ENCODE results near the gene CTDSPL. TPM values are rescaled to one million over a fixed set of nuclear protein-coding genes. Genes with fewer than 3 reads are reported as not detected.

Gene CTDSPL
- total and polyA plus RNA-seq, 2 experiments from 2014 or later, result 15.3 to 22.3 TPM

GRCh38 chr3:37946531-37946889, 84.8 kb downstream of the CTDSPL start:
- no peaks in the 10 kb centered on the region for H3K9me3 ChIP-seq (ENCODE audit: low read depth)
- H3K4me1 ChIP-seq (ENCODE audit: low read depth), result peaks cover 3% of the 10 kb centered on the region
- H3K4me3 ChIP-seq, result no peak overlapping the region
- no peaks in the 10 kb centered on the region for H3K27me3 ChIP-seq
- H3K36me3 ChIP-seq, result no peaks in the 10 kb centered on the region
- no peak overlapping the region for H3K27ac ChIP-seq
- no peak for DNase-seq (ENCODE audit: low read depth in 1 of 2, low spot score in 1 of 2)
- TF ChIP-seq, protein P1, sequence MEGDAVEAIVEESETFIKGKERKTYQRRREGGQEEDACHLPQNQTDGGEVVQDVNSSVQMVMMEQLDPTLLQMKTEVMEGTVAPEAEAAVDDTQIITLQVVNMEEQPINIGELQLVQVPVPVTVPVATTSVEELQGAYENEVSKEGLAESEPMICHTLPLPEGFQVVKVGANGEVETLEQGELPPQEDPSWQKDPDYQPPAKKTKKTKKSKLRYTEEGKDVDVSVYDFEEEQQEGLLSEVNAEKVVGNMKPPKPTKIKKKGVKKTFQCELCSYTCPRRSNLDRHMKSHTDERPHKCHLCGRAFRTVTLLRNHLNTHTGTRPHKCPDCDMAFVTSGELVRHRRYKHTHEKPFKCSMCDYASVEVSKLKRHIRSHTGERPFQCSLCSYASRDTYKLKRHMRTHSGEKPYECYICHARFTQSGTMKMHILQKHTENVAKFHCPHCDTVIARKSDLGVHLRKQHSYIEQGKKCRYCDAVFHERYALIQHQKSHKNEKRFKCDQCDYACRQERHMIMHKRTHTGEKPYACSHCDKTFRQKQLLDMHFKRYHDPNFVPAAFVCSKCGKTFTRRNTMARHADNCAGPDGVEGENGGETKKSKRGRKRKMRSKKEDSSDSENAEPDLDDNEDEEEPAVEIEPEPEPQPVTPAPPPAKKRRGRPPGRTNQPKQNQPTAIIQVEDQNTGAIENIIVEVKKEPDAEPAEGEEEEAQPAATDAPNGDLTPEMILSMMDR (IDR thresholded peaks at IDR 0.05; ENCODE audit: low read depth, low read length), result no peak

- peaks cover 3% of the 10 kb centered on the region for H3K4me1 ChIP-seq (ENCODE audit: low read depth)
- no peaks in the 10 kb centered on the region for H3K9me3 ChIP-seq (ENCODE audit: low read depth)
- DNase-seq (ENCODE audit: low read depth in 1 of 2, low spot score in 1 of 2), result peak in 1 of 2 donors; percentile 85
- no peak overlapping the region for H3K4me3 ChIP-seq
- H3K27me3 ChIP-seq, result no peaks in the 10 kb centered on the region
- H3K27ac ChIP-seq, result no peak overlapping the region
- TF ChIP-seq, protein P1 (IDR thresholded peaks at IDR 0.05; ENCODE audit: low read depth, low read length), result no peak
- H3K36me3 ChIP-seq, result no peaks in the 10 kb centered on the region
Measured at GRCh38 chr3:37949866-37950265, 88.2 kb downstream of the CTDSPL start.

DNA sequence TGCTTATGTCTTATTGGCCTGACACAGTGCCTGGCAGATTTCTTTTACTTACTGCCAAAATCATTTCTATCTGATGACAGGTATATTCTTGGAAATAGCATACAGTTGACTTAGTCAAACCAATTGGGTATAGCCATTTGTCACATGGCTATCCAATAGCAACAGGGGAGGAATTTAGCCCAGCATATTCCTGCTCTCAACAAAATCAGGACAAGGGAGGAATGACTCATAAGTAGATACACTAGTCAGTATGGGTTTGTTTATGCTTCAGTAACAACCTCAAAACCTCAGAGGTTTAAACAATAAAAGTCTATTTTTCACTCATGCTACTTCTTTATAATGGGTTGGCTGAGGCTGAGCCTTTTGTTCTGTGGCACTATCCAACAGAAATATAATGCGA, 90.9 kb downstream of the CTDSPL start:
- no peaks in the 10 kb centered on the region for H3K36me3 ChIP-seq
- no peaks in the 10 kb centered on the region for H3K27me3 ChIP-seq
- no peak overlapping the region for H3K4me3 ChIP-seq
- no peak for DNase-seq (ENCODE audit: low read depth in 1 of 2, low spot score in 1 of 2)
- H3K27ac ChIP-seq, result no peak overlapping the region
- peaks cover 12% of the 10 kb centered on the region for H3K4me1 ChIP-seq (ENCODE audit: low read depth)
- TF ChIP-seq, protein P1 (IDR thresholded peaks at IDR 0.05; ENCODE audit: low read depth, low read length), result no peak
- no peaks in the 10 kb centered on the region for H3K9me3 ChIP-seq (ENCODE audit: low read depth)

DNA sequence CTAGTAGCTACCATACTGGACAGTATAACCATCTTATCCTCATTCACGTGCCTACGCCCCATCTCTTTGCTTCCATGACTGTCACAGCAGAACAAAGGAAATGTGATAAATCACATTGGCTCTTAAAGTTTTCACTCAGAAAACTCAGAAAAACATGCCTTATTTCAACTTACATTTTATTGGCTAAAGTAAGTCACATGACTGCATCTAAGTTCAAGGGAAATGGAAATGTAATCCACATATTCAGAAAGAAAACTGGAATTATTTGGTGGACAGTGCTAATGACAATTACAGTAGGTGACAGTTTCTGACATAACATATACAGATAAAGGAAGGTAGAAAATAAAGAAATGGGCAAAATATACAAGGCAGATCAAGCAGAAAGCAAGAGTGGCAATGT, 91.5 kb downstream of the CTDSPL start:
- TF ChIP-seq, protein P1 (IDR thresholded peaks at IDR 0.05; ENCODE audit: low read depth, low read length), result no peak
- Histone ChIP-seq H3K4me3 (no peak overlapping the region), H3K27ac (no peak overlapping the region), H3K36me3 (no peaks in the 10 kb centered on the region), H3K27me3 (no peaks in the 10 kb centered on the region), H3K4me1 (ENCODE audit: low read depth) (peaks cover 12% of the 10 kb centered on the region), H3K9me3 (ENCODE audit: low read depth) (no peaks in the 10 kb centered on the region)
- DNase-seq (ENCODE audit: low read depth in 1 of 2, low spot score in 1 of 2), result no peak

- TF ChIP-seq, protein P1 (IDR thresholded peaks at IDR 0.05; ENCODE audit: low read depth, low read length), result no peak
- Histone ChIP-seq H3K4me1 (ENCODE audit: low read depth) (peaks cover 12% of the 10 kb centered on the region), H3K27me3 (no peaks in the 10 kb centered on the region), H3K36me3 (no peaks in the 10 kb centered on the region), H3K9me3 (ENCODE audit: low read depth) (no peaks in the 10 kb centered on the region), H3K27ac (no peak overlapping the region), H3K4me3 (no peak overlapping the region)
- no peak for DNase-seq (ENCODE audit: low read depth in 1 of 2, low spot score in 1 of 2)
Measured at GRCh38 chr3:37953707-37954394, 92.2 kb downstream of the CTDSPL start.
